ENCODE measurements around the gene PTOV1.

DNA sequence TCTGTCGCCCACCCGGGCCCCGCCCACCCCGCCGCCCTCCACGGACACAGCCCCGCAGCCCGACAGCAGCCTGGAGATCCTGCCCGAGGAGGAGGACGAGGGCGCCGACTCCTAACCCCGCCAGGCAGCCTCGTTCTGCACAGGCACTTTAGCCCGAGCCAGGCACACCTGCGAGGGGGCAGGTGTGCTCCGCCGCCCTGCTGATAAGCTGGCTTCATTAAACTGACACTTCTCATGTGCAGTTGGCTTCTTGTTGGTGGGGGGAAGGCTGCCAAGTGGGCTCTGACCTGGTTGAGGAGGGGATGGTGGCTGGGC, 37.5 kb downstream of the PTOV1 start:
- TF ChIP-seq ZNF416 (CRISPR knock-in tag; IDR thresholded peaks at IDR 0.05): no peak
- TF ChIP-seq, protein P1, sequence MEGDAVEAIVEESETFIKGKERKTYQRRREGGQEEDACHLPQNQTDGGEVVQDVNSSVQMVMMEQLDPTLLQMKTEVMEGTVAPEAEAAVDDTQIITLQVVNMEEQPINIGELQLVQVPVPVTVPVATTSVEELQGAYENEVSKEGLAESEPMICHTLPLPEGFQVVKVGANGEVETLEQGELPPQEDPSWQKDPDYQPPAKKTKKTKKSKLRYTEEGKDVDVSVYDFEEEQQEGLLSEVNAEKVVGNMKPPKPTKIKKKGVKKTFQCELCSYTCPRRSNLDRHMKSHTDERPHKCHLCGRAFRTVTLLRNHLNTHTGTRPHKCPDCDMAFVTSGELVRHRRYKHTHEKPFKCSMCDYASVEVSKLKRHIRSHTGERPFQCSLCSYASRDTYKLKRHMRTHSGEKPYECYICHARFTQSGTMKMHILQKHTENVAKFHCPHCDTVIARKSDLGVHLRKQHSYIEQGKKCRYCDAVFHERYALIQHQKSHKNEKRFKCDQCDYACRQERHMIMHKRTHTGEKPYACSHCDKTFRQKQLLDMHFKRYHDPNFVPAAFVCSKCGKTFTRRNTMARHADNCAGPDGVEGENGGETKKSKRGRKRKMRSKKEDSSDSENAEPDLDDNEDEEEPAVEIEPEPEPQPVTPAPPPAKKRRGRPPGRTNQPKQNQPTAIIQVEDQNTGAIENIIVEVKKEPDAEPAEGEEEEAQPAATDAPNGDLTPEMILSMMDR (IDR thresholded peaks at IDR 0.05): no peak
- no peak for TF ChIP-seq SP1 (CRISPR knock-in tag; conservative IDR thresholded peaks at IDR 0.05)
- TF ChIP-seq USF1 (CRISPR knock-in tag; IDR thresholded peaks at IDR 0.05): no peak
- no peak for TF ChIP-seq ZNF425 (CRISPR knock-in tag; conservative IDR thresholded peaks at IDR 0.05)
- no peak for TF ChIP-seq NR2C2 (CRISPR knock-in tag; IDR thresholded peaks at IDR 0.05)
- TF ChIP-seq, protein P2, sequence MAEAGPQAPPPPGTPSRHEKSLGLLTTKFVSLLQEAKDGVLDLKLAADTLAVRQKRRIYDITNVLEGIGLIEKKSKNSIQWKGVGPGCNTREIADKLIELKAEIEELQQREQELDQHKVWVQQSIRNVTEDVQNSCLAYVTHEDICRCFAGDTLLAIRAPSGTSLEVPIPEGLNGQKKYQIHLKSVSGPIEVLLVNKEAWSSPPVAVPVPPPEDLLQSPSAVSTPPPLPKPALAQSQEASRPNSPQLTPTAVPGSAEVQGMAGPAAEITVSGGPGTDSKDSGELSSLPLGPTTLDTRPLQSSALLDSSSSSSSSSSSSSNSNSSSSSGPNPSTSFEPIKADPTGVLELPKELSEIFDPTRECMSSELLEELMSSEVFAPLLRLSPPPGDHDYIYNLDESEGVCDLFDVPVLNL (CRISPR knock-in tag; IDR thresholded peaks at IDR 0.05; ENCODE audit: borderline replicate concordance, low read depth): no peak

All from WTC11 (cell line).